ENCODE results near the gene HCRTR2. TPM values are rescaled to one million over a fixed set of nuclear protein-coding genes. Genes with fewer than 3 reads are reported as not detected.
"Not testable (repeated sequence)": the region's sequence is repeated elsewhere in the genome, so short reads cannot be mapped to it uniquely, and the experiment has no call there.

HCRTR2 gene
- not detected in 2 replicates for polyA plus RNA-seq (2014; cell fraction: cytosol; rRNA removed)
- not detected in 2 replicates for polyA plus RNA-seq (2014; cell fraction: nucleus; rRNA removed)

DNA sequence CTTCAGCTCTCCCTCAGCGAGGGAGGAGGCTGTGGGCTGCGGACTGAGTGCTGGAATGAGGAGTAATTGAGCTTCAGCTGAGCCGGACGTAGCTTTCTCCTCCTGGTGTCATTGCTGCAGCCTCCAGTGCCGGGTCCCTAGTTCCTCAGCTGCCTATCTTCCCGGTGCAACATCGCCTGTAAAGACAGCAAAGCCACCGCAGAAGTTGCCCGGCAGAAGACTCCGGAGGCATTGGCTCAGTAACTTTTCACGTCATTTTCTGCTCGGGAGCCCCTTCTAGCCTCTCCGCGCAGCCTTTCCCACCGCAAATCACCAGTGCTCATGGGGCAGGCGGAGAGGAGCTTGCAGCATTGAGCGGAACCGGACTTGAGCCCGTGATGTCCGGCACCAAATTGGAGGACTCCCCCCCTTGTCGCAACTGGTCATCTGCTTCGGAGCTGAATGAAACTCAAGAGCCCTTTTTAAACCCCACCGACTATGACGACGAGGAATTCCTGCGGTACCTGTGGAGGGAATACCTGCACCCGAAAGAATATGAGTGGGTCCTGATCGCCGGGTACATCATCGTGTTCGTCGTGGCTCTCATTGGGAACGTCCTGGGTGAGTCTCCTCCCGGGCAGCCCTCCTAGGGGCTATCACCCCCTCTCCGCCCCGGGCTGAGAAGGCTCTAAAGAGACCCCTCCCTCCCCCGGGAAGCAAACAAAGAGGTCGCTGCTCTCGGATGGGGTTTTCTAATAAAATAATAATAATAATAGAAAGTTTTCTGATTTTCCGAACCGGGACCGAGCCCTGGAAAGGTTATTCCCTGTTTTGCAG lies at the start of gene HCRTR2:
Gene HCRTR2, plus strand, starts transcription at position 305 of the 816 bp plus-strand sequence. Its CDS starts 73 bp downstream, at position 378.
- no peak for DNase-seq (ENCODE audit: low spot score)

- DNase-seq (ENCODE audit: low spot score) = no peak
These were observed 43.5 kb upstream of the HCRTR2 start for GRCh38 chr6:55130806-55131324.

DNA sequence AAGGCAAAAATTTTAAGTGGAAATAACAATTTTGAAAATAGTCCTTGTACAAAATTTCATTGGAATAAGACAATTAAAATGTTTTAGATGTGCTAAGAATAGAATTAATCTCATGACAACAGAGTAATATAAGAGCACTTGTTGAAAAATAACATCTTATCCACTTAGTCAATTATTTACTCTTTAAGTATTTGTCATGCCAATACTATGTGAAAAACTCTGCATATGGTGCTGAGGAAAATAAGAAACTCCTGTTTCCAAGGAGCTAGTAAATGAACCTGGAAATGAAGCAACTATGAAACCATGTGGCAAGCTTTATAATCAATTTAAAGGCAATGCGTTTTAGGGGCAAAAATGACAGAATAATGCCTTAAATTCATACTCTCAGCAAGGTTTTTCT lies 42.7 kb upstream of the HCRTR2 start:
- DNase-seq (ENCODE audit: low spot score) = no peak

- DNase-seq (ENCODE audit: low spot score) = no peak
These were observed 37.4 kb upstream of the HCRTR2 start for GRCh38 chr6:55136916-55137315.

DNA sequence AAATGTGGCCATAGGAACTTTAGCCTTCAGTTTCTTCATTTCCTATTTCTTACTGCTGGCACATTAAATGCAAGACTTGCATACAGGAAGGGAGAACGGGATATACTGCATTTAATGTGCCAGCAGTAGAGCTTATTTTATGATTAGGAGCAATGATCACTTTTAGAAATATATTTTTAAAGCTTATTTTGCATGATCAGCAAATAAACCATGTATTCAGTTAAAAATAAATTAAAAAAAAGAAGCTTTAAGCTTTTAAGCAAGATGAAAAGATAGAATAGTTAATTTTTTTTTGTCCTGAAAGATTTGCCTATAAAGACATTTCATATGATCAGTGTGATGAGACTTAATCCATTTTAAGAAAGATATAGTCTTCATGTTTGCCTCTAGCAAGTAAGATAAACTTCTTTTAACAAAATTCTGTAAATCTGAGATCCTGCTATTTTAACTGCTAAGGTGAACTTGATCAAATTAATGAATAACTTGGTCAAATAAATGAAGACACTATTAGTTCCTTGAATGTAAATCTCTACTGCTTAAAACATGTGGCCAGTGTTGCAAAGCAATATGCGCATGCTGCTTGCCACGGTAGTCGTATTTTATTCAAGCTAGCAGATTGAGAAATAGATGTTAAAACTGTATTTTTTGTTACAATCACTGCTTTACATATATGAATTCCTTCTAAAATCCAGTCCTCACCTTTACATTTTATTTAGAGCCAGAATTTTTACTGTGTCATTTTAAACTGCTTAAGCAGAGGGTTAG lies 36.2 kb upstream of the HCRTR2 start:
- no peak for DNase-seq (ENCODE audit: low spot score)

DNA sequence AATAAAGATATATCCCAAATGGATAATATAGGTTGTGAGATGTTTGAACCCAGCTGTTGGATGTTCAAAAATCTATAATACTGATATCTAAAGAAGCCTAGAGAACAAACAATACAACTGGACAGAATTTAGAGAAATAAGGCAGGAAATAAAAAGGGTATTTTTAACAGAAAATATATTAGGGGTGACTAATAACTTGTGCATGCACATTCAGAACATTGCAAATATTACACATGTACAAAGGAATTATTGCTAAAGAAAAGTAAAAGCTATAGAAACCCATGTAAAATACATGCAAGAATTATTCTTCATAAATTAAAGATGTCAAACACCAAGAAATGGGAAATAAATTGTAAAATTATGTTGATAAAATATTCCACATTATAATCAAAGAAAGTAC lies 32.7 kb upstream of the HCRTR2 start:
- no peak for DNase-seq (ENCODE audit: low spot score)

GRCh38 chr6:55142610-55143009 lies 31.7 kb upstream of the HCRTR2 start:
- DNase-seq (ENCODE audit: low spot score) = no peak

- no peak for DNase-seq (ENCODE audit: low spot score)
These were observed 21.0 kb upstream of the HCRTR2 start for GRCh38 chr6:55153284-55153683.

DNA sequence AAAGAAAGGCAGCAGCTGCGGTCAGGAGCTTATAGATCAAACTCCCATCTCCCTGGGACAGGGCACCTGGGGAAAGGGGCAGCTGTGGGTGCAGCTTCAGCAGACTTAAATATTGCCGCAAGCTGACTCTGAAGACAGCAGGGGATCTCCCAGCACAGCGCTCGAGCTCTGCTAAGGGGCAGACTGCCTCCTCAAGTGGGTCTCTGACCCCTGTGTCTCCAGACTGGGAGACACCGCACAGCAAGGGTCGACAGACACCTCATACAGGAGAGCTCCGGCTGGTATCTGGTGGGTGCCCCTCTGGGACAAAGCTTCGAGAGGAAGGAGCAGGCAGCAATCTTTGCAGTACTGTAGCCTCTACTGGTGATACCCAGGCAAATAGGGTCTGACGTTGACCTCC lies 15.5 kb upstream of the HCRTR2 start:
- DNase-seq (ENCODE audit: low spot score) = not testable (repeated sequence)

- DNase-seq (ENCODE audit: low spot score) = no peak
These were observed 6.5 kb upstream of the HCRTR2 start for GRCh38 chr6:55167860-55168259.

GRCh38 chr6:55175078-55176049 lies 1.0 kb downstream of the HCRTR2 start:
- no peak for DNase-seq (ENCODE audit: low spot score)

DNA sequence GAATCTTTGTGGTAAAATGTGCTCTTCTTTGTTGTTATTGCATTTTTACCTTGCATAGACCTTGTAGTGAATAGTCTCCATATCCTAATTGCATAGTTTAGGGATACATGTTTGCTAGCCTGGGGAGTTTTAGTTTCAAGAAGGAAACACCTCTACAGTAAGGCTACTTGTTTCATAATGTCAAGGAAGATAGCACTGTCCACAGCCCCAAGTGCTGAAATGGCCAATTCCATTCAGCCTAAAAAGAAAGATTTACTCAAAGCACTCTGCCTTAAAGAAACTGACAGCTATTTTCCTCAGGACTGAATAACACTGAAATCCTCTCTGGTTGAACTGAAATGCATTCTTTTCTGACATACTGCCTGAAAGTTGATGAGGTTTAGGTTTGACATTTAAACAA lies 2.6 kb downstream of the HCRTR2 start:
- no peak for DNase-seq (ENCODE audit: low spot score)

GRCh38 chr6:55180258-55180657 lies 5.9 kb downstream of the HCRTR2 start:
- no peak for DNase-seq (ENCODE audit: low spot score)

GRCh38 chr6:55182016-55182650 lies 7.8 kb downstream of the HCRTR2 start:
- DNase-seq (ENCODE audit: low spot score) = no peak

DNA sequence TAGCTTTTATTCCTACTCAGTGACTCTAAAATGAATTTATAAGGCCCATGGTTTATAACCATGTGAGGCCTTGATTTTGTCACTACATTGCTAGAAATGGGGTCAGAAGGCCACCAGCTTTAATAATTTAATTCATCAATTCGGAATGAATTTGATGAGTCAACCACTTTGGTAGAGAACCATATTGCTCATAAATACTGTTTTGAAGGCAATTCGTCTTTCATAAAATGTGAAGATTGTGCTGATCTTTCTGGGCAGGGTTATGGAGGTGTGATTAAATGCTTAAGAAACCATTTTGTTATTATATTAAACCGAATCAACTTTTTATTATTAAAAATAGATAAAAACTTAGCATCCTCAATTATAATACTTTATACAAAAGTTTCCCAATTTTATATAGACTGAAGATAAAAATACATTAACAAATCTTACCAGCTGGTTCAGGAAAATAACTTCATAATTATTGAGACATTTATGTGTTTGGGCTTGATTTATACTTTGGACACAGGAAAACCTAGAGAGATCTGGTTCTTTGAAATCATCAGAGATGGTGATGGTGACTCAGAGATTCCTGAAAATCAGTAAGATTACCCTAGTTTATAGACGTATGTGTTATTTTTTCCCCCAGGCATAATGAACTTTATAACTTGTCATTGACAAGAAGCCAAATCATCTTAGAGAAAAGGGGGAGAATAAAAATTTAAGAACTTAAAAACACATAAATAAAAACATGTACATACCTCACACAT lies 10.6 kb downstream of the HCRTR2 start:
- no peak for DNase-seq (ENCODE audit: low spot score)

DNA sequence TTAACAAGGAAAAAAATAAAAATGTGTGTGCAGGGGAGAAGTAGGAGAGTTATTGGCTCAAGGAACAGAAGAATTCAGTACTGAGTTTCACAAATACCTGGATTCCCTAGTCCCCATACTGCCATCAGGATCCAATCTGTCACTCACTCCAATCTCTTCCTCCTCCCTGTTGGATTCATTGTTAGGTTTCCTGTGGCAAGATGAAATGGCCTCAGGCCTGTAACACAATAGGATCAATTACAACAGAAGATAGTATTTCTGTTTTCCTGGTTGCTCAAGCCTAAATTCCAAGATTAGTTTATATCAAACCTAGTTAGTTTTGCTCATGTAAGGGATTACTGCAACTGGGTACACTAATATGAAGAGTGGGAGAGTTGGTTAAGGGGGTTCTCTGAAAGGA lies 24.4 kb downstream of the HCRTR2 start:
- DNase-seq (ENCODE audit: low spot score) = no peak

GRCh38 chr6:55199239-55199638 lies 24.9 kb downstream of the HCRTR2 start:
- DNase-seq (ENCODE audit: low spot score) = no peak

GRCh38 chr6:55208478-55209458 lies 34.5 kb downstream of the HCRTR2 start:
- no peak for DNase-seq (ENCODE audit: low spot score)

- DNase-seq (ENCODE audit: low spot score) = no peak
These were observed 36.6 kb downstream of the HCRTR2 start for GRCh38 chr6:55210952-55211351.

Data from SK-N-DZ (cell line).